Ramos (cell line): ENCODE data around the gene XYLT2.
"Not testable (repeated sequence)": the region's sequence is repeated elsewhere in the genome, so short reads cannot be mapped to it uniquely, and the experiment has no call there.

Experiments
- in situ Hi-C: fragments of 300-500 bp; cut with MboI; formaldehyde crosslinking; loops from one replicate; pipeline ENCODE4 v1.14.3; 2022; ENCODE audit warnings: low sequenced_read_pairs; ENCODE audit not compliant: unreplicated experiment

The XYLT2 gene

GRCh38 chr17:50381920-50382319 lies 36.0 kb downstream of the XYLT2 start:
- in situ Hi-C loops, result no loop called here

GRCh38 chr17:50382931-50383330 lies 37.0 kb downstream of the XYLT2 start:
- in situ Hi-C loops, result no loop called here

GRCh38 chr17:50386510-50386909 lies 40.6 kb downstream of the XYLT2 start:
- in situ Hi-C loops, result no loop called here

- in situ Hi-C loops, result no loop called here
These were observed 42.8 kb downstream of the XYLT2 start for GRCh38 chr17:50388728-50389127.

GRCh38 chr17:50389534-50389933 lies 43.6 kb downstream of the XYLT2 start:
- in situ Hi-C loops, result no loop called here

- in situ Hi-C loops, result no loop called here
These were observed 46.7 kb downstream of the XYLT2 start for GRCh38 chr17:50392621-50393020.

- in situ Hi-C loops, result no loop called here
These were observed 47.8 kb downstream of the XYLT2 start for GRCh38 chr17:50393700-50394099.

- in situ Hi-C loops, result no loop called here
These were observed 48.8 kb downstream of the XYLT2 start for GRCh38 chr17:50394711-50395110.

GRCh38 chr17:50396261-50397110 lies 50.6 kb downstream of the XYLT2 start:
- in situ Hi-C loops, result no loop called here

GRCh38 chr17:50397111-50397918 lies 51.4 kb downstream of the XYLT2 start, which contains the start of gene LRRC59:
LRRC59 (minus strand) TSS chr17:50397523; CDS start chr17:50397317, 206 bp downstream.
- in situ Hi-C loops, result no loop called here

- in situ Hi-C loops, result no loop called here
These were observed 52.0 kb downstream of the XYLT2 start for GRCh38 chr17:50397919-50398285.

- in situ Hi-C loops, result not testable (repeated sequence)
These were observed 52.7 kb downstream of the XYLT2 start for GRCh38 chr17:50398672-50399071.

GRCh38 chr17:50399591-50399990 lies 53.7 kb downstream of the XYLT2 start:
- in situ Hi-C loops, result not testable (repeated sequence)

- in situ Hi-C loops, result not testable (repeated sequence)
These were observed 59.4 kb downstream of the XYLT2 start for GRCh38 chr17:50405351-50405750.

- in situ Hi-C loops, result no loop called here
These were observed 60.7 kb downstream of the XYLT2 start for GRCh38 chr17:50406578-50406977.

- in situ Hi-C loops, result no loop called here
These were observed 62.0 kb downstream of the XYLT2 start for GRCh38 chr17:50407921-50408320.
